LNCAP (cell line): ENCODE data around the gene ACSM5.

Experiments used
- TF ChIP-seq, protein P1 (sequence below): fragments of 450-650 bp; IDR thresholded peaks from 2 replicates; pipeline ENCODE4 v1.5.1; 2017; ENCODE audit warnings: mild to moderate bottlenecking

ACSM5 gene

DNA sequence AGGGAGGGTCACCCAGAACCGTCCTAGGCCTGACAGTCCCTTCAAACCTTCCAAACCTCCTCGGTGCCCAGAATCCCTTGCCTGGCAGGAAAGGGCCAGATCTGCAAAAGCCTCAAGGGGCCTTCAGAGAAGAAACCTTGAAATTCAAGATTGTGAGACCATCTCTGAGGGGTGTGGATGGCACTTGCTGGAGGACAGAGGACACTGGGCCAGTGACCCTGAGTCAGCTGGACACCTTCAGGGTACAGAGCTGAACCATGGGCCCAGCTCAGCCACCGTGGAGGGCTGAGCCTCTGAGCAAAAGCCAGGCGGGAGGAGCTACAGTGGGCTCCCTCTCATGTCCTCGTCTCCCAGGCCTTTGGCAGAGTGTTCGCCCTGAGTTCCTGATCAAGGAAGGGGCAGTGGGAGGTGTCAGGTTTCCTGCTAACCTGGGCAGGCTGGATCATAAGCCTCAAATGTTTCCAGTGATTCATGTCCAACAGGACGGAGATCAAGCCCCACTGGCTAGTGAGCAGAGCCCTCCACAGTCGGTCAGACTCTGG lies 7.8 kb upstream of the ACSM5 start:
- TF ChIP-seq, protein P1, sequence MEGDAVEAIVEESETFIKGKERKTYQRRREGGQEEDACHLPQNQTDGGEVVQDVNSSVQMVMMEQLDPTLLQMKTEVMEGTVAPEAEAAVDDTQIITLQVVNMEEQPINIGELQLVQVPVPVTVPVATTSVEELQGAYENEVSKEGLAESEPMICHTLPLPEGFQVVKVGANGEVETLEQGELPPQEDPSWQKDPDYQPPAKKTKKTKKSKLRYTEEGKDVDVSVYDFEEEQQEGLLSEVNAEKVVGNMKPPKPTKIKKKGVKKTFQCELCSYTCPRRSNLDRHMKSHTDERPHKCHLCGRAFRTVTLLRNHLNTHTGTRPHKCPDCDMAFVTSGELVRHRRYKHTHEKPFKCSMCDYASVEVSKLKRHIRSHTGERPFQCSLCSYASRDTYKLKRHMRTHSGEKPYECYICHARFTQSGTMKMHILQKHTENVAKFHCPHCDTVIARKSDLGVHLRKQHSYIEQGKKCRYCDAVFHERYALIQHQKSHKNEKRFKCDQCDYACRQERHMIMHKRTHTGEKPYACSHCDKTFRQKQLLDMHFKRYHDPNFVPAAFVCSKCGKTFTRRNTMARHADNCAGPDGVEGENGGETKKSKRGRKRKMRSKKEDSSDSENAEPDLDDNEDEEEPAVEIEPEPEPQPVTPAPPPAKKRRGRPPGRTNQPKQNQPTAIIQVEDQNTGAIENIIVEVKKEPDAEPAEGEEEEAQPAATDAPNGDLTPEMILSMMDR, result no peak

DNA sequence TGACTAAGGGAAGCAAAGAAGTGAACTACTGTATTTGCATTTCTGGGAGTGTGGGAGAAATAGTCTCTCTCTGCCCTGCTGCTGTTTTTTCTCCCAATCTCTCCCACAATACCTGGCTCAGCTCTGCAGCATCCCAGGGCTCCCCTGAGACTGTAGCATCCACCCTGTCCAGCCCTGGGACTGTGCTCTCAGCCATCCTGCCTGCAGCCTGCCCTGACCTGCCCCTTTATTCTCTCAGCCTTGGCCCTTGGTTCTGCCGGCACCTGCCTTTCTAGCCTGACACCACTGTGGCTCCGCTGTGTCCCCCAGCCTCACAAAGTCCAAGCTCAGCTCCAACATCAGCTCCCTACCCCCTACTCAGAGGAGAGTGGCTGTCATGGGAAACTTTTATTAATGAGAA lies 6.7 kb upstream of the ACSM5 start:
- TF ChIP-seq, protein P1, result no peak

DNA sequence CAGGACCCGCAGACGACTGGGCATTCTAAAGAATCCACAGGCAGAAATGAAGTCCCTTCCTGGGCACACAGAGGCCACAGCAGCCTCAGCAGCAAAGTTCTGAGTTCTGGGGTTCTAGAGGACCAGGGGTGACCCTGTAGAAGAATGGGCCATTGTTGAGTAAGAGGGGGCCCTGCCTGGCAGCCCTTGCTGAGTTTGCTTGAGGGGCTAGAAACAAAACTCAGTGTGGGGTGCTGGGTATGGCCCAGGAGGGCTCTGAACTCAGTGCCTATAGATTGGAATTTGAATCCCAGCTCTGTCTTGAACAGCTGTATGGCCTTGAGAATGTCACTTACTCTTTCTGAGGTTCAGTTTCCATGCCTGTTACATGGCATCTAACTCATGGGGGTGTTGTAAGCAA lies 4.7 kb upstream of the ACSM5 start, which contains the start of gene PDILT:
Gene PDILT, minus strand, starts transcription at position 101 of the 400 bp plus-strand sequence. CDS start 5,437 bp downstream, outside the sequence.
- TF ChIP-seq, protein P1, result no peak

DNA sequence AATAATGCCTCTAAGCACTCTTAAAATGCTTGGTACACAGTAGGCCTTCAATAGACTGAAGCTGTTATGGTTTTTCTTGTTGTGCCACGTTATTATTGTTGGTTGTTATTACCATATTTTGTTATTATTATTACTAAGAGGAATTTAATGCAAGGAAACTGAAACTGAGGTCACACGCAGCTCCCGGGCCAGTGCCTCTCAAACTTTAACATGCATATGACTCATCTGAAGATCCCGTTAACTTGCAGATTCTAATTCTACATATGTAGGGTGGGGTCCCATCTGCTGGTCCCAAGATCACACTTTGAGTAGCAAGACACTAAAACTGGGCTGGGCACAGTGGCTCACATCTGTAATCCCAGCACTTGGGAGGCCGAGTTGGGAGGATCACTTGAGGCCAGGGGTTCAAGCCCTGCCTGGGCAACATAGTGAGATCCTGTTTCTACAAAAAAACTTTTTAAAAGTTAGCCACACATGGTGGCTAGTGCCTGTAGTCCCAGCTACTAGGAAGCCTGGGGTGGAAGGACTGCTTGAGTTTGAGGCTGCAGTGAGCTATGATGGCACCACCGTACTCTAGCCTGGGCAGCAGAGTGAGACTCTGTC lies 888 bp downstream of the ACSM5 start:
- TF ChIP-seq, protein P1, result no peak

DNA sequence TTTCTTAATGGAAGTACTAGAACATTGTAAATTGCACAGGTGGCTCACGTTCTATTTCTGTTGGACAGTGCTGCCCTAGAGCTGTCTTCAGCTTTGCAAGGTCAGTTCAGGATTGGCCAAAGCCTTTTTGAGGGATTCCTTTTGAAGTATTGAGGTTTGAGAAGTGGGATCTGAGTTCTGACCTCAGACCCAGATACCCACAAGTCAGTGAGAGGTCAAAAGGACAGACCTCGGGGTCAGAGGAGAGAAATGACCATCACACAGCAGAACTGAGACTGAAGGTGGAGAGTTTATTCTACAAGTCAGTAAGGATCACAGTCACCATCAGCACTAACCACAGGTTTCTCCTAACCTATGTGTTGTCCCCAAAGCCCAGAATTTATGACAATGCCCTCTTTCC lies 1.7 kb downstream of the ACSM5 start:
- TF ChIP-seq, protein P1, result no peak

DNA sequence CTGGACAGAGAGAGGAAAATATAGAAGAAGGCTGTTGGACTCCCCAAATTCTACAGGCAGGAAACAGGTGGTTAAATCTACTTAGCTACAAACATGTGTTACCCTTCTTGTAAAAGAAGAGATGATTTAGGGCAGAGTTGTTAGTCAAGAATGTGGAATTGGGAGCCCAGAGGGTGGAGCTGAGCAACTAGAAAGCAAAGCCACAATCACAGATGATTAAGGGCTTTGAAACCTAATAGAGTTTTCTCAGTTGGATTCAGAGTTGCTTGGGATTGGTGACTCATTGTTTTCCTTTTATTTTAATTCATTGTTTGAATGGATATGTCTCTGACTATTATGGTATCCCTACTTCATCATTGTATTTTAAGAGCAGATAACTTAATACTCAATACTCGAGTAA lies 6.2 kb downstream of the ACSM5 start:
- TF ChIP-seq, protein P1, result no peak

DNA sequence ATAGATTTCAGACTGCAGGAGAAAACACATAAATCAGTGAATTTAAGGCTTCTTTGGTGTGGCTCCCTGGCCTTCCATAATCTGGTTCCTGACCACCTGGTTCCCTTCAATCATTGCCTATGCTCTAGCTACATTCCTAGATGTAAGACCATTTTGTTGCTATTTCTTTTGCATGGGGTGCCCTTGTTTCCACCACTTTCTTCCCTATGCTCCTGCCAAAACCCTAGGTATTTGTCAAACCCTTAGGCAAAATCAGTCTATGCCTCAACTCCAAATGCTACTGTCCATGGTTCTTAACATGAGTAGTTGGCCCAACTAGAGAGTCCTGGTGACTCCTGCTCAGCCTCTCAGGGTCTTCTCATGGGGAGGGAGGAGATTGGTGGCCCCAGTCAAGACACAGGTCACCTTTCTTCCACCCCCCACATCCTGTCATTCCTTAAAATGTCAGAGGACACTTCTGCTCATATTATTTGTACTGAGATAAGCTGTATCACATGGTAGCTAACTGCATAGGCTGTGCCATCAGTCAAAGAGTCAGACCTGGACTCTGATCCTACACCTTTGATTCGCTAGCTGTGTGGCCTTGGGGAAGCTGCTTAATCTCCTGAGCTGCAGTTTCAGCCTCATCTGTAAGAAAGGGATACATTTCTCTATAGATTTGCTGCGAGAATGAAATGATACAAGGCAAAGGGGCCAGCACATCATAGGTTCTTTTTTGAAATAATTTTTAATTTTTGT lies 15.0 kb downstream of the ACSM5 start:
- TF ChIP-seq, protein P1, result no peak
